SK-N-SH (cell line): ENCODE measurements around the gene MED15. TPM values are rescaled to one million over a fixed set of nuclear protein-coding genes. Genes with fewer than 3 reads are reported as not detected.

Experiments
- CTCF ChIA-PET: fragments of 300-600, 350-600 bp; formaldehyde crosslinking; extraction: SDS; loops from one replicate; lab custom pipeline; 2021; lab: Yijun Ruan, JAX
- POLR2A ChIA-PET: fragments of 350-600 bp; sonication (Branson Sonifier 250); formaldehyde crosslinking; extraction: SDS; loops from one replicate; lab custom pipeline; 2020; ENCODE audit warnings: antibody characterized with exemption, inconsistent platforms; lab: Yijun Ruan, JAX
- DNase-seq: peaks from one replicate; pipeline ENCODE4 v3.0.0; 2012
- H2AFZ ChIP-seq: fragments of 200-600 bp; sonication (generic); 2 replicates; pipeline ENCODE4 v1.8.1; 2016; ENCODE audit warnings: antibody characterized with exemption, mild to moderate bottlenecking, low read depth
- H3F3A ChIP-seq: fragments of 200-600 bp; sonication (generic); replicated peaks from 2 replicates; pipeline ENCODE3; 2016; ENCODE audit warnings: antibody characterized with exemption, mild to moderate bottlenecking; ENCODE audit not compliant: insufficient read depth
- H3K27ac ChIP-seq, 2 experiments: fragments of 200-500 bp in 1 of 2; fragments of 200-600 bp in 1 of 2; sonication (Bioruptor generic) in 1 of 2; sonication (generic), shearing (Covaris generic) in 1 of 2; 2 replicates each; pipeline versions ENCODE4 v1.5.1 to v1.6.1; 2014 to 2016; ENCODE audit warnings: low read depth in 2 of 2, inconsistent platforms in 1 of 2, low read length in 1 of 2, mild to moderate bottlenecking in 1 of 2, mixed read lengths in 1 of 2
- H3K27me3 ChIP-seq: fragments of 200-600 bp; sonication (generic), shearing (Covaris generic); 2 replicates; pipeline ENCODE4 v1.6.1; 2016; ENCODE audit warnings: mixed run types; ENCODE audit not compliant: insufficient read depth
- H3K36me3 ChIP-seq, 2 experiments: fragments of 200-500 bp in 1 of 2; fragments of 200-600 bp in 1 of 2; sonication (Bioruptor generic) in 1 of 2; sonication (generic) in 1 of 2; replicated peaks in 1 of 2; 2 replicates each; pipeline versions ENCODE3 to v1.5.1; 2014 to 2016; ENCODE audit warnings: low read length in 1 of 2, mild to moderate bottlenecking in 1 of 2; ENCODE audit not compliant: insufficient read depth in 2 of 2, control insufficient read depth in 1 of 2
- H3K4me1 ChIP-seq, 2 experiments: fragments of 200-500 bp in 1 of 2; fragments of 200-600 bp in 1 of 2; sonication (Bioruptor generic) in 1 of 2; sonication (generic), shearing (Covaris generic) in 1 of 2; 2 replicates each; pipeline versions ENCODE4 v1.5.1 to v1.6.1; 2014 to 2016; ENCODE audit warnings: low read depth in 1 of 2, low read length in 1 of 2, mixed run types in 1 of 2; ENCODE audit not compliant: insufficient read depth in 2 of 2, control insufficient read depth in 1 of 2
- H3K4me2 ChIP-seq: fragments of 200-600 bp; sonication (generic), shearing (Covaris generic); 2 replicates; pipeline ENCODE4 v1.6.1; 2017; ENCODE audit warnings: mixed run types
- H3K4me3 ChIP-seq, 2 experiments: fragments of 200-500 bp in 1 of 2; fragments of 200-600 bp in 1 of 2; sonication (Bioruptor generic) in 1 of 2; sonication (generic), shearing (Covaris generic) in 1 of 2; 2 replicates each; pipeline versions ENCODE4 v1.5.1 to v1.8.1; 2014 to 2016; ENCODE audit warnings: low read depth in 2 of 2, inconsistent platforms in 1 of 2, low read length in 1 of 2, mild to moderate bottlenecking in 1 of 2, mixed read lengths in 1 of 2, moderate library complexity in 1 of 2
- H3K79me2 ChIP-seq: fragments of 200-600 bp; sonication (generic); 2 replicates; pipeline ENCODE4 v1.8.1; 2017; ENCODE audit warnings: mild to moderate bottlenecking; ENCODE audit not compliant: insufficient read depth
- H3K9ac ChIP-seq: fragments of 200-600 bp; sonication (generic); 2 replicates; pipeline ENCODE4 v1.6.1; 2017; ENCODE audit warnings: mixed run types
- H3K9me2 ChIP-seq: fragments of 200-600 bp; sonication (generic); 2 replicates; pipeline ENCODE4 v1.6.1; 2017; ENCODE audit warnings: mixed run types
- H3K9me3 ChIP-seq: fragments of 200-600 bp; sonication (generic); 2 replicates; pipeline ENCODE4 v1.6.1; 2017; ENCODE audit warnings: mixed run types, mild to moderate bottlenecking, moderate library complexity
- H4K20me1 ChIP-seq: fragments of 200-600 bp; sonication (generic); 2 replicates; pipeline ENCODE4 v1.6.1; 2017; ENCODE audit warnings: mild to moderate bottlenecking, mixed run types; ENCODE audit not compliant: insufficient read depth
- CHD2 ChIP-seq: fragments of 150-350 bp; IDR thresholded peaks from 2 replicates; pipeline ENCODE4 v1.6.1; 2018; ENCODE audit warnings: low read length; ENCODE audit not compliant: partially characterized antibody
- CTCF ChIP-seq: fragments of 200-600 bp; sonication (generic); IDR thresholded peaks from 2 replicates; pipeline ENCODE4 v1.6.1; 2017; ENCODE audit warnings: antibody characterized with exemption, mild to moderate bottlenecking, moderate library complexity
- ELF1 ChIP-seq: IDR thresholded peaks from 2 replicates; pipeline ENCODE4 v1.4.0; 2012
- FOXJ3 ChIP-seq: sonication (generic); formaldehyde crosslinking; IDR thresholded peaks from 2 replicates; pipeline ENCODE4 v1.5.1; 2020; ENCODE audit warnings: mild to moderate bottlenecking, missing genetic modification reagents
- FOXM1 ChIP-seq: IDR thresholded peaks from 2 replicates; pipeline ENCODE4 v1.4.0; 2012; ENCODE audit warnings: low read depth, mild to moderate bottlenecking
- GABPA ChIP-seq: IDR thresholded peaks from 2 replicates; pipeline ENCODE4 v1.4.0; 2012; ENCODE audit warnings: low read depth, mild to moderate bottlenecking
- JUND ChIP-seq: IDR thresholded peaks from 2 replicates; pipeline ENCODE4 v1.4.0; 2012
- MEF2A ChIP-seq: IDR thresholded peaks from 2 replicates; pipeline ENCODE4 v1.4.0; 2012; ENCODE audit warnings: low read depth, borderline replicate concordance
- MXI1 ChIP-seq: IDR thresholded peaks from 2 replicates; pipeline ENCODE4 v1.6.1; 2012; ENCODE audit warnings: mild to moderate bottlenecking, low read depth, low read length, improper control_type of control experiment
- POLR2AphosphoS5 ChIP-seq: IDR thresholded peaks from 2 replicates; pipeline ENCODE4 v1.6.1; 2012; ENCODE audit warnings: low read depth, low read length
- RAD21 ChIP-seq: IDR thresholded peaks from 2 replicates; pipeline ENCODE4 v1.6.1; 2012; ENCODE audit warnings: mild to moderate bottlenecking, low read length
- RFX5 ChIP-seq: IDR thresholded peaks from 2 replicates; pipeline ENCODE4 v1.6.1; 2012; ENCODE audit warnings: mild to moderate bottlenecking, improper control_type of control experiment, low read length
- TAF1 ChIP-seq: IDR thresholded peaks from 2 replicates; pipeline ENCODE4 v1.6.1; 2012; ENCODE audit warnings: low read depth, mild to moderate bottlenecking, low read length, moderate library complexity, borderline replicate concordance
- USF2 ChIP-seq: fragments of 150-350 bp; IDR thresholded peaks from 2 replicates; pipeline ENCODE4 v1.6.1; 2017; ENCODE audit warnings: antibody characterized with exemption, low read length, low read depth, borderline replicate concordance
- WGBS: methylation state at CpG from one replicate; pipeline ENCODE4 v1.1.6; 2017; ENCODE audit warnings: low lambda C conversion rate; 5-methylcytosine and 5-hydroxymethylcytosine counted together
- polyA plus RNA-seq, 3 experiments: library from polyadenylated mRNA; depleted of rRNA; stranded (reverse); fragments of >200 nt; gene quantifications; 2 replicates each; pipeline ENCODE4 v1.2.3, GENCODE V29; 2012
- TF ChIP-seq, protein P1 (sequence below): IDR thresholded peaks from 2 replicates; pipeline ENCODE4 v1.4.0; 2012; ENCODE audit warnings: low read depth, borderline replicate concordance

Gene MED15
- polyA plus RNA-seq, 1 of the 3 experiments (the other 2 are of a cell fraction), result 45.1 TPM

GRCh38 chr22:20532256-20532993 lies 25.0 kb downstream of the MED15 start:
- H2AFZ ChIP-seq, result no peak overlapping the region
- peaks cover 13 to 21% of the 10 kb centered on the region in 2 experiments for H3K36me3 ChIP-seq
- H3K4me3 ChIP-seq, result 0 out of 4 replicates have a peak overlapping the region, but pooled peaks of 1 of the 2 experiments have one; percentile 2
- peaks cover 49% of the 10 kb centered on the region for H3F3A ChIP-seq
- no peak for DNase-seq
- ChIA-PET CTCF (interaction anchor here (0.9 to 4.3 kb wide), 5 partner anchors 23 to 114 kb away, joined by 4 to 30 read pairs (median 6); partner anchors contain the start of gene MED15), POLR2A (no interaction called here)
- H3K27me3 ChIP-seq, result no peaks in the 10 kb centered on the region
- no peaks in the 10 kb centered on the region for H3K9me2 ChIP-seq
- peaks cover 85% of the 10 kb centered on the region for H3K79me2 ChIP-seq
- TF ChIP-seq FOXM1 (no peak), CTCF (no peak), CHD2 (no peak), FOXJ3 (CRISPR knock-in tag) (no peak), RAD21 (no peak), POLR2AphosphoS5 (no peak), MEF2A (no peak), JUND (no peak), RFX5 (no peak), ELF1 (no peak), TAF1 (no peak)
- TF ChIP-seq, protein P1, sequence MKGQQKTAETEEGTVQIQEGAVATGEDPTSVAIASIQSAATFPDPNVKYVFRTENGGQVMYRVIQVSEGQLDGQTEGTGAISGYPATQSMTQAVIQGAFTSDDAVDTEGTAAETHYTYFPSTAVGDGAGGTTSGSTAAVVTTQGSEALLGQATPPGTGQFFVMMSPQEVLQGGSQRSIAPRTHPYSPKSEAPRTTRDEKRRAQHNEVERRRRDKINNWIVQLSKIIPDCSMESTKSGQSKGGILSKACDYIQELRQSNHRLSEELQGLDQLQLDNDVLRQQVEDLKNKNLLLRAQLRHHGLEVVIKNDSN, result no peak
- H3K9ac ChIP-seq, result peak overlapping the region; percentile 75
- H4K20me1 ChIP-seq, result peaks cover 28% of the 10 kb centered on the region
- no peaks in the 10 kb centered on the region for H3K9me3 ChIP-seq
- WGBS, result 85% methylated on average over 5 of the region's 10 CpGs
- peak overlapping the region; percentile 71 for H3K4me2 ChIP-seq
- peak overlapping the region; percentile 95 to 96 for H3K27ac ChIP-seq
- peaks cover 35 to 72% of the 10 kb centered on the region in 2 experiments for H3K4me1 ChIP-seq

GRCh38 chr22:20533095-20533878 lies 25.9 kb downstream of the MED15 start:
- POLR2A ChIA-PET, result interaction anchor here (1.0 to 1.1 kb wide), 2 partner anchors 24 to 30 kb away, joined by 3 read pairs; no protein-coding TSS in a partner anchor
- H3K4me2 ChIP-seq, result peak overlapping the region; percentile 71
- peaks cover 14 to 24% of the 10 kb centered on the region in 2 experiments for H3K36me3 ChIP-seq

More at GRCh38 chr22:20533095-20533878, 25.9 kb downstream of the MED15 start:
- 81% methylated on average over 7 of the region's 11 CpGs for WGBS
- TF ChIP-seq MXI1 (peak; percentile 72; the same call in 1 of the 2 replicates), FOXJ3 (CRISPR knock-in tag) (no peak), USF2 (no peak), RAD21 (peak; percentile 52), GABPA (no peak)
- TF ChIP-seq, protein P1, result no peak
- H3K79me2 ChIP-seq, result peaks cover 85% of the 10 kb centered on the region
- H3K4me3 ChIP-seq, result no peak overlapping the region
- CTCF ChIA-PET, result interaction anchor here (0.9 to 4.3 kb wide), 4 partner anchors 24 to 48 kb away, joined by 4 to 30 read pairs (median 6); partner anchors contain the start of gene MED15
- no peaks in the 10 kb centered on the region for H3K9me2 ChIP-seq
- peak overlapping the region; percentile 75; the same call in 1 of the 2 replicates for H3K9ac ChIP-seq
- H3K9me3 ChIP-seq, result no peaks in the 10 kb centered on the region
- H4K20me1 ChIP-seq, result peaks cover 29% of the 10 kb centered on the region
- peak; percentile 50 for DNase-seq
- H3K27ac ChIP-seq, result peak overlapping the region; percentile 95 to 96
- peaks cover 35 to 79% of the 10 kb centered on the region in 2 experiments for H3K4me1 ChIP-seq
- peaks cover 40% of the 10 kb centered on the region for H3F3A ChIP-seq
- H2AFZ ChIP-seq, result no peak overlapping the region
- H3K27me3 ChIP-seq, result no peaks in the 10 kb centered on the region
